ENCODE measurements around the gene CAMK4.

DNA sequence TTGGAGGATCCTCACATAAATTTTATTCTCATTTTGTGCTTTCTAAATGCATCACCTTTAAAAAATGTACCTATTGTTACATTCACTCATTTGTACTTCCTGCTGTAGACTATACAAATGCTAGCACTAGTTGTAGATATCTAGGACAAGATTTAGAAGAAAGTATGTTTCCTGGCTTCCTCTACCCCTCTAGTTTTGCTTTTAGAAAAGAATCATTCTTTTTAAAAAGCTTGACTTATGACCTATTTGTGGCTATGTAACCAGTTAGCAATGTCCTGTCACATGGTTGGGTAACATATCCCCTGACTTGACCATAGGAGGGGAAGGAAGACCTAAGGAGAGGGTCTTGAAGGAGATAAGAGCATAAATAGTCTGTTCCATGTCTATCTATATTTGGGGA lies 13.3 kb downstream of the CAMK4 start:
- TF ChIP-seq, protein P1, sequence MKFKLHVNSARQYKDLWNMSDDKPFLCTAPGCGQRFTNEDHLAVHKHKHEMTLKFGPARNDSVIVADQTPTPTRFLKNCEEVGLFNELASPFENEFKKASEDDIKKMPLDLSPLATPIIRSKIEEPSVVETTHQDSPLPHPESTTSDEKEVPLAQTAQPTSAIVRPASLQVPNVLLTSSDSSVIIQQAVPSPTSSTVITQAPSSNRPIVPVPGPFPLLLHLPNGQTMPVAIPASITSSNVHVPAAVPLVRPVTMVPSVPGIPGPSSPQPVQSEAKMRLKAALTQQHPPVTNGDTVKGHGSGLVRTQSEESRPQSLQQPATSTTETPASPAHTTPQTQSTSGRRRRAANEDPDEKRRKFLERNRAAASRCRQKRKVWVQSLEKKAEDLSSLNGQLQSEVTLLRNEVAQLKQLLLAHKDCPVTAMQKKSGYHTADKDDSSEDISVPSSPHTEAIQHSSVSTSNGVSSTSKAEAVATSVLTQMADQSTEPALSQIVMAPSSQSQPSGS (CRISPR knock-in tag; IDR thresholded peaks at IDR 0.05; ENCODE audit: borderline replicate concordance, low read depth): no peak
- TF ChIP-seq ZNF317 (CRISPR knock-in tag; IDR thresholded peaks at IDR 0.05; ENCODE audit: borderline replicate concordance, low read depth): no peak
- no peak for TF ChIP-seq TP53 (CRISPR knock-in tag; IDR thresholded peaks at IDR 0.05)
- TF ChIP-seq NR2C2 (CRISPR knock-in tag; IDR thresholded peaks at IDR 0.05): no peak
- no peak for TF ChIP-seq ZNF263 (CRISPR knock-in tag; IDR thresholded peaks at IDR 0.05; ENCODE audit: low read depth)
- TF ChIP-seq, protein P2, sequence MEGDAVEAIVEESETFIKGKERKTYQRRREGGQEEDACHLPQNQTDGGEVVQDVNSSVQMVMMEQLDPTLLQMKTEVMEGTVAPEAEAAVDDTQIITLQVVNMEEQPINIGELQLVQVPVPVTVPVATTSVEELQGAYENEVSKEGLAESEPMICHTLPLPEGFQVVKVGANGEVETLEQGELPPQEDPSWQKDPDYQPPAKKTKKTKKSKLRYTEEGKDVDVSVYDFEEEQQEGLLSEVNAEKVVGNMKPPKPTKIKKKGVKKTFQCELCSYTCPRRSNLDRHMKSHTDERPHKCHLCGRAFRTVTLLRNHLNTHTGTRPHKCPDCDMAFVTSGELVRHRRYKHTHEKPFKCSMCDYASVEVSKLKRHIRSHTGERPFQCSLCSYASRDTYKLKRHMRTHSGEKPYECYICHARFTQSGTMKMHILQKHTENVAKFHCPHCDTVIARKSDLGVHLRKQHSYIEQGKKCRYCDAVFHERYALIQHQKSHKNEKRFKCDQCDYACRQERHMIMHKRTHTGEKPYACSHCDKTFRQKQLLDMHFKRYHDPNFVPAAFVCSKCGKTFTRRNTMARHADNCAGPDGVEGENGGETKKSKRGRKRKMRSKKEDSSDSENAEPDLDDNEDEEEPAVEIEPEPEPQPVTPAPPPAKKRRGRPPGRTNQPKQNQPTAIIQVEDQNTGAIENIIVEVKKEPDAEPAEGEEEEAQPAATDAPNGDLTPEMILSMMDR (IDR thresholded peaks at IDR 0.05): no peak
- TF ChIP-seq, protein P3, sequence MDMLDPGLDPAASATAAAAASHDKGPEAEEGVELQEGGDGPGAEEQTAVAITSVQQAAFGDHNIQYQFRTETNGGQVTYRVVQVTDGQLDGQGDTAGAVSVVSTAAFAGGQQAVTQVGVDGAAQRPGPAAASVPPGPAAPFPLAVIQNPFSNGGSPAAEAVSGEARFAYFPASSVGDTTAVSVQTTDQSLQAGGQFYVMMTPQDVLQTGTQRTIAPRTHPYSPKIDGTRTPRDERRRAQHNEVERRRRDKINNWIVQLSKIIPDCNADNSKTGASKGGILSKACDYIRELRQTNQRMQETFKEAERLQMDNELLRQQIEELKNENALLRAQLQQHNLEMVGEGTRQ (CRISPR knock-in tag; IDR thresholded peaks at IDR 0.05): no peak
- TF ChIP-seq ZNF416 (CRISPR knock-in tag; IDR thresholded peaks at IDR 0.05): no peak
- no peak for TF ChIP-seq TEAD1 (CRISPR knock-in tag; IDR thresholded peaks at IDR 0.05)
